Breast epithelium (tissue), 3 donors: ENCODE data around the gene ABL1.

Source experiments
- POLR2A ChIP-seq: fragments of 450-650 bp; IDR thresholded peaks from one replicate; pipeline ENCODE4 v1.6.1; 2016; ENCODE audit warnings: antibody characterized with exemption, mild to moderate bottlenecking, moderate library complexity
- POLR2AphosphoS5 ChIP-seq, 3 donors: sonication (generic); formaldehyde crosslinking; IDR thresholded peaks; one replicate each; pipeline ENCODE4 v1.6.1; 2017; ENCODE audit warnings: antibody characterized with exemption in 3 of 3
- TF ChIP-seq, protein P1 (sequence below), 3 donors: fragments of 450-650 bp; IDR thresholded peaks; one replicate each; pipeline ENCODE4 v1.5.1; 2016 to 2017; ENCODE audit warnings: antibody characterized with exemption in 3 of 3, mild to moderate bottlenecking in 3 of 3, moderate library complexity in 3 of 3

DNA sequence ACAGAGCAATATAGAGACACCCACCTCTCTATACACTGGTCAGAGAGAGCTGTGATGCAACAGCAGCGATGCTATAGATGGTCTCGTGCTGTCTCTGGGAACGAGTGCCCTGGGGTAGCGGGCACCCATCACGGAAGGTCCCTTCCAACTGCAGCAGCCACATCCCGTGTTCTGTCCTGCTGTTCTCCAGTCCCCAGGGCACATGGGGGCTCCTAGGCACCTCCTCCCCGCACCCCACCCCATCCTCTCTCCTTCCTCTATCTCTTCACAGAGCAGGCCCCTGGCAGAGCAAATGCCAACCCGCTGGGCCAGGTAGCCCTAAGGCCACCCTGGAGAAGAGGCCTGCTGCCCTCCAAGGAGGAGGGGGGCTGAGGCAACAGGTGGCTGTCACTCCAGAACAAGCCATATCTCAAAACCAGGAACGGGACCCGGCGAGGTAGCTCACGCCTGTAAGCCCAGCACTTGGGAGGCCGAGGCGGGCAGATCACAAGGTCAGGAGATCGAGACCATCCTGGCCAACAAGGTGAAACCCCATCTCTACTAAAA is 95.8 kb downstream of the ABL1 start:
- TF ChIP-seq, protein P1, sequence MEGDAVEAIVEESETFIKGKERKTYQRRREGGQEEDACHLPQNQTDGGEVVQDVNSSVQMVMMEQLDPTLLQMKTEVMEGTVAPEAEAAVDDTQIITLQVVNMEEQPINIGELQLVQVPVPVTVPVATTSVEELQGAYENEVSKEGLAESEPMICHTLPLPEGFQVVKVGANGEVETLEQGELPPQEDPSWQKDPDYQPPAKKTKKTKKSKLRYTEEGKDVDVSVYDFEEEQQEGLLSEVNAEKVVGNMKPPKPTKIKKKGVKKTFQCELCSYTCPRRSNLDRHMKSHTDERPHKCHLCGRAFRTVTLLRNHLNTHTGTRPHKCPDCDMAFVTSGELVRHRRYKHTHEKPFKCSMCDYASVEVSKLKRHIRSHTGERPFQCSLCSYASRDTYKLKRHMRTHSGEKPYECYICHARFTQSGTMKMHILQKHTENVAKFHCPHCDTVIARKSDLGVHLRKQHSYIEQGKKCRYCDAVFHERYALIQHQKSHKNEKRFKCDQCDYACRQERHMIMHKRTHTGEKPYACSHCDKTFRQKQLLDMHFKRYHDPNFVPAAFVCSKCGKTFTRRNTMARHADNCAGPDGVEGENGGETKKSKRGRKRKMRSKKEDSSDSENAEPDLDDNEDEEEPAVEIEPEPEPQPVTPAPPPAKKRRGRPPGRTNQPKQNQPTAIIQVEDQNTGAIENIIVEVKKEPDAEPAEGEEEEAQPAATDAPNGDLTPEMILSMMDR (IDR thresholded peaks at IDR 0.05), result no peak
- TF ChIP-seq POLR2A, result no peak
- no peak for TF ChIP-seq POLR2AphosphoS5 (IDR thresholded peaks at IDR 0.05)
